ENCODE results near the gene HHAT.

The HHAT gene

GRCh38 chr1:210635108-210635507 is 306.4 kb downstream of the HHAT start:
- Mint-ChIP-seq H3K27me3 (ENCODE audit: low read depth) (peaks cover under 1% of the 10 kb centered on the region), H3K27ac (no peak overlapping the region), H3K36me3 (ENCODE audit: low read depth) (no peaks in the 10 kb centered on the region), H3K9me3 (no peaks in the 10 kb centered on the region), H3K4me1 (peaks cover 13% of the 10 kb centered on the region), H3K4me3 (no peak overlapping the region)
- TF ChIP-seq CTCF (IDR thresholded peaks at IDR 0.05; ENCODE audit: unreplicated experiment in 3 of 3) = no peak

- Mint-ChIP-seq H3K4me3 (no peak overlapping the region), H3K27ac (no peak overlapping the region), H3K27me3 (ENCODE audit: low read depth) (peaks cover 6% of the 10 kb centered on the region), H3K36me3 (ENCODE audit: low read depth) (no peaks in the 10 kb centered on the region), H3K9me3 (no peaks in the 10 kb centered on the region), H3K4me1 (peaks cover 12% of the 10 kb centered on the region)
- no peak for TF ChIP-seq CTCF (IDR thresholded peaks at IDR 0.05; ENCODE audit: unreplicated experiment in 3 of 3)
Observed at GRCh38 chr1:210641582-210641981, 312.9 kb downstream of the HHAT start.

- no peaks in the 10 kb centered on the region for H3K9me3 Mint-ChIP-seq
- H3K4me1 Mint-ChIP-seq = peaks cover 39% of the 10 kb centered on the region
- no peak for TF ChIP-seq CTCF (IDR thresholded peaks at IDR 0.05; ENCODE audit: unreplicated experiment in 3 of 3)
- no peaks in the 10 kb centered on the region for H3K36me3 Mint-ChIP-seq (ENCODE audit: low read depth)
- no peak overlapping the region for H3K4me3 Mint-ChIP-seq
- no peaks in the 10 kb centered on the region for H3K27me3 Mint-ChIP-seq (ENCODE audit: low read depth)
- peak overlapping the region; percentile 16 to 55 (median 40) for H3K27ac Mint-ChIP-seq
Observed at GRCh38 chr1:210645582-210646257, 317.0 kb downstream of the HHAT start.

- peaks cover 39% of the 10 kb centered on the region for H3K4me1 Mint-ChIP-seq
- peak overlapping the region; percentile 40 to 55 (median 47) for H3K27ac Mint-ChIP-seq
- no peak overlapping the region for H3K4me3 Mint-ChIP-seq
- no peak for TF ChIP-seq CTCF (IDR thresholded peaks at IDR 0.05; ENCODE audit: unreplicated experiment in 3 of 3)
- no peaks in the 10 kb centered on the region for H3K27me3 Mint-ChIP-seq (ENCODE audit: low read depth)
- H3K9me3 Mint-ChIP-seq = no peaks in the 10 kb centered on the region
- no peaks in the 10 kb centered on the region for H3K36me3 Mint-ChIP-seq (ENCODE audit: low read depth)
Observed at GRCh38 chr1:210646258-210646616, 317.5 kb downstream of the HHAT start.

GRCh38 chr1:210647406-210648333 is 319.0 kb downstream of the HHAT start:
- no peaks in the 10 kb centered on the region for H3K27me3 Mint-ChIP-seq (ENCODE audit: low read depth)
- no peaks in the 10 kb centered on the region for H3K9me3 Mint-ChIP-seq
- H3K27ac Mint-ChIP-seq = peak overlapping the region; percentile 12 to 42 (median 21)
- peaks cover 39% of the 10 kb centered on the region for H3K4me1 Mint-ChIP-seq
- no peak for TF ChIP-seq CTCF (IDR thresholded peaks at IDR 0.05; ENCODE audit: unreplicated experiment in 3 of 3)
- H3K4me3 Mint-ChIP-seq = peak overlapping the region in 1 of 3 experiments; percentile 0
- no peaks in the 10 kb centered on the region for H3K36me3 Mint-ChIP-seq (ENCODE audit: low read depth)
